Activated CD4-positive, alpha-beta T cell treated with anti-CD3 and anti-CD28 coated beads, Interleukin-2, amount 10 ng/mL, durations not matched to agents 24 days and 14 days (primary cell): ENCODE results near the gene FAM72B. TPM values are rescaled to one million over a fixed set of nuclear protein-coding genes. Genes with fewer than 3 reads are reported as not detected.
"Not testable (repeated sequence)": the region's sequence is repeated elsewhere in the genome, so short reads cannot be mapped to it uniquely, and the experiment has no call there.

ENCODE experiments used
- DNase-seq: peaks from one replicate; pipeline ENCODE4 v3.0.0; 2022
- H3K27ac Mint-ChIP-seq: one replicate; pipeline ENCODE4 v1.8.0; 2022; ENCODE audit warnings: mild to moderate bottlenecking, mixed read lengths
- H3K27me3 Mint-ChIP-seq: one replicate; pipeline ENCODE4 v1.8.0; 2022; ENCODE audit warnings: mixed read lengths
- H3K36me3 Mint-ChIP-seq: one replicate; pipeline ENCODE4 v1.8.0; 2022; ENCODE audit warnings: low read depth, mild to moderate bottlenecking, mixed read lengths
- H3K4me1 Mint-ChIP-seq: one replicate; pipeline ENCODE4 v1.8.0; 2021; ENCODE audit warnings: mixed read lengths
- H3K4me3 Mint-ChIP-seq: one replicate; pipeline ENCODE4 v1.8.0; 2022; ENCODE audit warnings: mild to moderate bottlenecking, moderate library complexity, mixed read lengths
- H3K9me3 Mint-ChIP-seq: one replicate; pipeline ENCODE4 v1.8.0; 2021; ENCODE audit warnings: mixed read lengths
- intact Hi-C: fragments of 100-400 bp; cut with micrococcal nuclease; formaldehyde crosslinking; loops from one replicate; pipeline ENCODE4 v1.15.1; 2023
- total RNA-seq: library from RNA; stranded (reverse); gene quantifications from 2 replicates; pipeline ENCODE4 v1.2.3, GENCODE V29; 2022

Gene FAM72B
- 21.6 and 23.0 TPM in 2 replicates for total RNA-seq

GRCh38 chr1:121184290-121185127 lies at the start of gene FAM72B, which contains the start of gene SRGAP2C:
Gene FAM72B, minus strand, starts transcription at chr1:121184340. Its CDS starts 851 bp downstream, at chr1:121183489.
Gene SRGAP2C, plus strand, starts transcription at chr1:121184975. Its CDS starts 2,472 bp downstream, at chr1:121187447.
- intact Hi-C loops, H3K36me3 Mint-ChIP-seq, H3K4me1 Mint-ChIP-seq: not testable (repeated sequence)

GRCh38 chr1:121232445-121233125 lies 48.4 kb upstream of the FAM72B start:
- H3K4me3 Mint-ChIP-seq, DNase-seq, intact Hi-C loops, H3K27me3 Mint-ChIP-seq, H3K36me3 Mint-ChIP-seq, H3K27ac Mint-ChIP-seq, H3K4me1 Mint-ChIP-seq, H3K9me3 Mint-ChIP-seq: not testable (repeated sequence)

More at GRCh38 chr1:121184290-121185127, at the start of gene FAM72B, which contains the start of gene SRGAP2C:
- Mint-ChIP-seq H3K4me3 (peak within 1 kb of the TSS; percentile 83), H3K27ac (peak within 1 kb of the TSS; percentile 88)
- H3K9me3 Mint-ChIP-seq, H3K27me3 Mint-ChIP-seq: not testable (repeated sequence)
- peak; percentile 97 for DNase-seq

GRCh38 chr1:121230636-121231035 lies 46.5 kb upstream of the FAM72B start:
- H3K27ac Mint-ChIP-seq, H3K4me3 Mint-ChIP-seq, H3K27me3 Mint-ChIP-seq, intact Hi-C loops, H3K36me3 Mint-ChIP-seq, H3K9me3 Mint-ChIP-seq, DNase-seq, H3K4me1 Mint-ChIP-seq: not testable (repeated sequence)

GRCh38 chr1:121227544-121228330 lies 43.6 kb upstream of the FAM72B start:
- DNase-seq, H3K27me3 Mint-ChIP-seq, H3K4me1 Mint-ChIP-seq, H3K9me3 Mint-ChIP-seq, H3K4me3 Mint-ChIP-seq, H3K27ac Mint-ChIP-seq, H3K36me3 Mint-ChIP-seq, intact Hi-C loops: not testable (repeated sequence)

- intact Hi-C loops, H3K27me3 Mint-ChIP-seq, H3K36me3 Mint-ChIP-seq, H3K9me3 Mint-ChIP-seq, H3K27ac Mint-ChIP-seq, H3K4me3 Mint-ChIP-seq, DNase-seq, H3K4me1 Mint-ChIP-seq: not testable (repeated sequence)
Observed at GRCh38 chr1:121226925-121227324, 42.8 kb upstream of the FAM72B start.

GRCh38 chr1:121226295-121226904 lies 42.3 kb upstream of the FAM72B start:
- DNase-seq, intact Hi-C loops, H3K36me3 Mint-ChIP-seq, H3K9me3 Mint-ChIP-seq, H3K27ac Mint-ChIP-seq, H3K4me1 Mint-ChIP-seq, H3K4me3 Mint-ChIP-seq, H3K27me3 Mint-ChIP-seq: not testable (repeated sequence)

GRCh38 chr1:121224714-121225113 lies 40.6 kb upstream of the FAM72B start:
- DNase-seq, H3K27ac Mint-ChIP-seq, H3K36me3 Mint-ChIP-seq, H3K27me3 Mint-ChIP-seq, intact Hi-C loops, H3K9me3 Mint-ChIP-seq, H3K4me1 Mint-ChIP-seq, H3K4me3 Mint-ChIP-seq: not testable (repeated sequence)

- H3K9me3 Mint-ChIP-seq, H3K27me3 Mint-ChIP-seq, H3K4me1 Mint-ChIP-seq, H3K36me3 Mint-ChIP-seq, intact Hi-C loops, H3K4me3 Mint-ChIP-seq: not testable (repeated sequence)
- H3K27ac Mint-ChIP-seq, result peak overlapping the region; percentile 48
- DNase-seq, result peak; percentile 66
Observed at GRCh38 chr1:121221770-121222169, 37.6 kb upstream of the FAM72B start.

GRCh38 chr1:121216676-121217075 lies 32.5 kb upstream of the FAM72B start:
- H3K36me3 Mint-ChIP-seq, intact Hi-C loops, H3K27ac Mint-ChIP-seq, H3K9me3 Mint-ChIP-seq, H3K27me3 Mint-ChIP-seq, H3K4me1 Mint-ChIP-seq, H3K4me3 Mint-ChIP-seq, DNase-seq: not testable (repeated sequence)

- H3K4me1 Mint-ChIP-seq, H3K27ac Mint-ChIP-seq, H3K36me3 Mint-ChIP-seq, intact Hi-C loops, H3K9me3 Mint-ChIP-seq, H3K4me3 Mint-ChIP-seq, H3K27me3 Mint-ChIP-seq, DNase-seq: not testable (repeated sequence)
Observed at GRCh38 chr1:121215699-121216417, 31.7 kb upstream of the FAM72B start.

GRCh38 chr1:121214544-121215156 lies 30.5 kb upstream of the FAM72B start:
- H3K9me3 Mint-ChIP-seq, intact Hi-C loops, H3K27ac Mint-ChIP-seq, DNase-seq, H3K4me3 Mint-ChIP-seq, H3K4me1 Mint-ChIP-seq, H3K27me3 Mint-ChIP-seq, H3K36me3 Mint-ChIP-seq: not testable (repeated sequence)

- DNase-seq, H3K9me3 Mint-ChIP-seq, H3K27ac Mint-ChIP-seq, intact Hi-C loops, H3K4me1 Mint-ChIP-seq, H3K36me3 Mint-ChIP-seq, H3K4me3 Mint-ChIP-seq, H3K27me3 Mint-ChIP-seq: not testable (repeated sequence)
Observed at GRCh38 chr1:121213491-121213890, 29.4 kb upstream of the FAM72B start.

- DNase-seq, H3K27ac Mint-ChIP-seq, H3K4me1 Mint-ChIP-seq, H3K27me3 Mint-ChIP-seq, intact Hi-C loops, H3K9me3 Mint-ChIP-seq, H3K4me3 Mint-ChIP-seq, H3K36me3 Mint-ChIP-seq: not testable (repeated sequence)
Observed at GRCh38 chr1:121210778-121211177, 26.6 kb upstream of the FAM72B start.
